GM10266 (cell line): ENCODE data around the gene KRT85.
"Not testable (repeated sequence)": the region's sequence is repeated elsewhere in the genome, so short reads cannot be mapped to it uniquely, and the experiment has no call there.

Source experiments
- DNase-seq: peaks from one replicate; pipeline ENCODE4 v3.0.0; 2012; ENCODE audit errors: extremely low spot score
- CTCF ChIP-seq: IDR thresholded peaks from 2 replicates; pipeline ENCODE4 v1.5.1; 2012; ENCODE audit warnings: mild to moderate bottlenecking, low read depth; ENCODE audit not compliant: control insufficient read depth, insufficient read depth; ENCODE audit errors: missing control alignments

The KRT85 gene

GRCh38 chr12:52347551-52348510, 19.4 kb downstream of the KRT85 start:
- DNase-seq: no peak
- TF ChIP-seq CTCF: no peak

- DNase-seq: no peak
- no peak for TF ChIP-seq CTCF
These were observed 20.3 kb downstream of the KRT85 start for GRCh38 chr12:52347016-52347415.

GRCh38 chr12:52346593-52346992, 20.7 kb downstream of the KRT85 start:
- TF ChIP-seq CTCF: no peak
- DNase-seq: no peak

- DNase-seq: not testable (repeated sequence)
These were observed 22.2 kb downstream of the KRT85 start for GRCh38 chr12:52345041-52345440.

GRCh38 chr12:52344111-52344510, 23.2 kb downstream of the KRT85 start:
- no peak for DNase-seq
- no peak for TF ChIP-seq CTCF

- TF ChIP-seq CTCF: no peak
- DNase-seq: no peak
These were observed 23.7 kb downstream of the KRT85 start for GRCh38 chr12:52343550-52343949.

GRCh38 chr12:52342781-52343490, 24.3 kb downstream of the KRT85 start:
- TF ChIP-seq CTCF: no peak
- no peak for DNase-seq
